ENCODE measurements around the gene TMA7.

TMA7 gene

DNA sequence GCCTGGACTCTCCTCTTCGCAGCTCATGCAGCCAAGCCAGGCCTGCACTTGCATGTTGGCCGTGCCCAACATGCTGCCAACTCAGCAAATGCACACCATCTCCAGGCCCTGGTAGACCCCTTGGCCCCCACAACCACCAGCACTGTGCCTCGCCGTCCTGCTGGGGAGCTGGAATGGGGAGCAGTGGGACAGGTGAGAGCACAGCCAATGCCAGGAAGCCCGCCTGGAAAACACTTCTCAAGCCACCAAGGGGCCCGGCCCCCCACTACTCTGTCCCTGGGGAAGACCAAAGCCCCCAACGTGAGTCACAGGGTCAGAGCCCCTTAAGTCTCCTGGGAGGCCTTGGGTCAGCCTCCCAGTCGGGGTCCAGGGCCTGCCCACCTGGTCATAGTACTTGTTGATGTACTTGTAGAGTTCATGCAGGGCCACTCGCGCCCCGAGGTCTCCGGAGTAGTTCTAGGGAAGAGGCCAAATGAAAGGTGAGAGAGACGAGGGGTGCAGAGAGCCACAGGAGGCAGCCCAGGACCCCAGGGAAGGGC is 34.6 kb upstream of the TMA7 start:
- TF ChIP-seq, protein P1, sequence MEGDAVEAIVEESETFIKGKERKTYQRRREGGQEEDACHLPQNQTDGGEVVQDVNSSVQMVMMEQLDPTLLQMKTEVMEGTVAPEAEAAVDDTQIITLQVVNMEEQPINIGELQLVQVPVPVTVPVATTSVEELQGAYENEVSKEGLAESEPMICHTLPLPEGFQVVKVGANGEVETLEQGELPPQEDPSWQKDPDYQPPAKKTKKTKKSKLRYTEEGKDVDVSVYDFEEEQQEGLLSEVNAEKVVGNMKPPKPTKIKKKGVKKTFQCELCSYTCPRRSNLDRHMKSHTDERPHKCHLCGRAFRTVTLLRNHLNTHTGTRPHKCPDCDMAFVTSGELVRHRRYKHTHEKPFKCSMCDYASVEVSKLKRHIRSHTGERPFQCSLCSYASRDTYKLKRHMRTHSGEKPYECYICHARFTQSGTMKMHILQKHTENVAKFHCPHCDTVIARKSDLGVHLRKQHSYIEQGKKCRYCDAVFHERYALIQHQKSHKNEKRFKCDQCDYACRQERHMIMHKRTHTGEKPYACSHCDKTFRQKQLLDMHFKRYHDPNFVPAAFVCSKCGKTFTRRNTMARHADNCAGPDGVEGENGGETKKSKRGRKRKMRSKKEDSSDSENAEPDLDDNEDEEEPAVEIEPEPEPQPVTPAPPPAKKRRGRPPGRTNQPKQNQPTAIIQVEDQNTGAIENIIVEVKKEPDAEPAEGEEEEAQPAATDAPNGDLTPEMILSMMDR (IDR thresholded peaks at IDR 0.05; ENCODE audit: low read depth, low read length, missing control alignments): no peak
- DNase-seq (ENCODE audit: low read depth): no peak
- no peak overlapping the region for H3K4me3 ChIP-seq (ENCODE audit: low read depth, low read length)

DNA sequence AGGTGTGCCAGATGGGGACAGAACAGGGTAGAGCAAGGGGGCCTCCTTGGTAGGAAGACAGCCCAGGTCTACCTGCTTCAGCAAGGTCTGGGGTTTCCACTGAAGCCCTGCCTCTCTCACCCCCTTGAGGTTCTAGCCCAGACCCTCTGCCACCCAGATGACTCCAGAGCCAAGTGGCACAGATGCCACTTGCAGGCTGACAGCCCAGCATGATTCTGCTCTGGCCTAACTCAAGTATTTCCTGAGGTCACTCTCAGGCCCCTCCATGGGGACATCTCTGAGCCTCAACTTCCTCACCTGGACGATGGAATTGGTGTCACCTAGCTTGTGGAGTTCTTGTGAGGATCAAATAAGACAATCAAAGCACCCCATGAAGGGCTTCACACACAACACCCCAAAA is 34.1 kb upstream of the TMA7 start:
- H3K4me3 ChIP-seq (ENCODE audit: low read depth, low read length): no peak overlapping the region
- no peak for DNase-seq (ENCODE audit: low read depth)
- TF ChIP-seq, protein P1 (IDR thresholded peaks at IDR 0.05; ENCODE audit: low read depth, low read length, missing control alignments): no peak

GRCh38 chr3:48406443-48407431 is 33.3 kb upstream of the TMA7 start:
- H3K4me3 ChIP-seq (ENCODE audit: low read depth, low read length): no peak overlapping the region
- TF ChIP-seq, protein P1 (IDR thresholded peaks at IDR 0.05; ENCODE audit: low read depth, low read length, missing control alignments): no peak
- DNase-seq (ENCODE audit: low read depth): no peak

- TF ChIP-seq, protein P1 (IDR thresholded peaks at IDR 0.05; ENCODE audit: low read depth, low read length, missing control alignments): no peak
These were observed 32.4 kb upstream of the TMA7 start for GRCh38 chr3:48407542-48408099.

DNA sequence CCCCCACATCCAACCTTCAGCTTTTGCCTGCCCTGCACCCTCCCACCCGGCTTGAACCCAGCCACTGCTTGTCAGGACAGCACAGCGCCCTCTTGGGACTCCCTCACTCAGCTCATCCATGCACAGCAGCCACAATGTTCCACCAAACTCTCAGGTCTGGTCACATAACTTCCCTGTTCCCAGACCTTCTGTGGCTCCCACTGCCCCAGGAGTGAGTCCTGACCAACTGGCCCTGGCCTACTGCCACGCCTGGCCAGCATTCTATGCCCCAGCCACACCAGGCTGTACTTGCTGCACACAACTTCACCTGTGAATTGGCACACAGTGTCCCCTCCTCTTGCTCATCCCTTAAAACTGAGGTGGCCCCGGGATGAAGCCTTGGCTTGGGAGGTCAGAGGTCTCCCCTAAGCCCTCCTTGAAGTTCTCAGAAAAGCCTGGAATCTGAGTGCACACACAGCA is 31.2 kb upstream of the TMA7 start:
- TF ChIP-seq, protein P1 (IDR thresholded peaks at IDR 0.05; ENCODE audit: low read depth, low read length, missing control alignments): peak; percentile 33
- no peak for DNase-seq (ENCODE audit: low read depth)
- H3K4me3 ChIP-seq (ENCODE audit: low read depth, low read length): no peak overlapping the region

More at GRCh38 chr3:48407542-48408099, 32.4 kb upstream of the TMA7 start:
- no peak overlapping the region for H3K4me3 ChIP-seq (ENCODE audit: low read depth, low read length)
- DNase-seq (ENCODE audit: low read depth): no peak

DNA sequence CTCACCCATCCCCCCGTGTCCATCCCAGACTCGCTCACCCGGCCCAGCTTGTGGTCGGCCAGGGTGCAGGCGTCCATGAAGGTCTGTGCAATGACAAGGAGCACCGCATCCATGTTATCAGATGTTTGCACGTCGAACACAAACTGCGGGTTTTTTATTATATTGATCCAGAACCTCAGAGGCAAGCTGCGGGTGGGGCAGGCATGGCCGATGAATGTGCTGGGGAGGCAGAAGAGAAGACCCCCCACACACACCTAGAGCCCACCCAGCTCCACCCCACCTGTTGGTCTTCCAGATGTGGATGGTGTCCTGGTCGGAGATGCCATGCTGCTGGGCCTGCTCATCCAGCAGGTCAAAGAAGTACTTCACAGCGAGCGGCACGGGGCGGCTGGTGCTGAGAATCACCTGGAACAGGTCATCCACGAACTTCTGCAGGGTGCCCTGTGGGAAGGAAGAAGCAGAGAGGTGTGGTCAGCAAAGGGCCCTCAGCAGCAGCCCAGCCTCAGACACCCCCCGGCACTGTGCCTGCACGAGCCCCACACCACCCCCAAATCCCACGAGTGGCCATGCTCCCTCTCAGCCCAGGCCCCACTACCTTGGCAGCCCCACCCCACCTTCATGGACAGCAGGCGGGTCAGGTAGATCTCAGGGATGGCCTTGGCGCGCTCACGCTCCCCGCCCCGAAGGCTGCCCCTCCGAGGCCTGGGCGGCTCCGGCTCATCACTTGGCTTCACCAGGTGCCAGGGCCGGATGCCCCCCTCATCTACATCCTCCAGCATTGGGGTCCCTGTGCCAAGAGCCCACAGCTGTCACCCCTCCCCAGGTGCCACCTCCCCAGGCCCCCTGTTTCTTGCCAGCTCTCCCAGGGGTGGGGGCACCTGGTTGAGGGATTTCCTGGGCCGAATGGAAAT is 30.5 kb upstream of the TMA7 start:
- TF ChIP-seq, protein P1 (IDR thresholded peaks at IDR 0.05; ENCODE audit: low read depth, low read length, missing control alignments): no peak
- DNase-seq (ENCODE audit: low read depth): no peak
- H3K4me3 ChIP-seq (ENCODE audit: low read depth, low read length): no peak overlapping the region

All from GM12864 (cell line).